Astrocyte (in vitro differentiated cells and primary cell): ENCODE measurements around the gene GREB1. TPM values are rescaled to one million over a fixed set of nuclear protein-coding genes. Genes with fewer than 3 reads are reported as not detected.

ENCODE experiments used
- DNase-seq: peaks from one replicate; pipeline ENCODE4 v3.0.0-alpha.2; 2010; ENCODE audit warnings: low read depth
- FAIRE-seq: peaks from 2 replicates; lab custom pipeline; 2011; peaks lifted over from hg19 to GRCh38; lab: Jason Lieb, UNC
- H2AFZ ChIP-seq: 2 replicates; pipeline ENCODE4 v1.6.0; 2012; ENCODE audit warnings: low read depth, low read length, inconsistent platforms
- H3K27ac ChIP-seq: 2 replicates; pipeline ENCODE4 v1.5.1; 2011; ENCODE audit warnings: low read depth, low read length, inconsistent platforms
- H3K27me3 ChIP-seq: 2 replicates; pipeline ENCODE4 v1.6.0; 2011; ENCODE audit warnings: low read length, inconsistent platforms; ENCODE audit not compliant: insufficient read depth
- H3K36me3 ChIP-seq: 2 replicates; pipeline ENCODE4 v1.5.1; 2011; ENCODE audit warnings: low read length, inconsistent platforms; ENCODE audit not compliant: insufficient read depth
- H3K4me1 ChIP-seq: 2 replicates; pipeline ENCODE4 v1.5.1; 2011; ENCODE audit warnings: low read length, inconsistent platforms; ENCODE audit not compliant: insufficient read depth
- H3K4me2 ChIP-seq: 2 replicates; pipeline ENCODE4 v1.6.0; 2012; ENCODE audit warnings: low read length, inconsistent platforms
- H3K4me3 ChIP-seq: 2 replicates; pipeline ENCODE4 v1.5.1; 2011; ENCODE audit warnings: low read depth, mild to moderate bottlenecking, low read length, inconsistent platforms; ENCODE audit not compliant: insufficient read depth
- H3K79me2 ChIP-seq: 2 replicates; pipeline ENCODE4 v1.6.0; 2012; ENCODE audit warnings: mild to moderate bottlenecking, low read length, inconsistent platforms; ENCODE audit not compliant: insufficient read depth
- H3K9ac ChIP-seq: 2 replicates; pipeline ENCODE4 v1.6.0; 2012; ENCODE audit warnings: mild to moderate bottlenecking, low read length, inconsistent platforms
- H3K9me3 ChIP-seq: 2 replicates; pipeline ENCODE4 v1.5.1; 2012; ENCODE audit warnings: low read depth, mild to moderate bottlenecking, low read length, inconsistent platforms; ENCODE audit not compliant: insufficient read depth
- H4K20me1 ChIP-seq: 2 replicates; pipeline ENCODE4 v1.6.0; 2012; ENCODE audit warnings: low read length, inconsistent platforms; ENCODE audit not compliant: insufficient read depth
- H3K27ac Mint-ChIP-seq: one replicate; pipeline ENCODE4 v1.8.0; 2021; ENCODE audit warnings: mild to moderate bottlenecking, mixed read lengths; ENCODE audit not compliant: unreplicated experiment
- H3K27me3 Mint-ChIP-seq: one replicate; pipeline ENCODE4 v1.8.0; 2021; ENCODE audit warnings: low read depth, mixed read lengths; ENCODE audit not compliant: unreplicated experiment
- H3K36me3 Mint-ChIP-seq: one replicate; pipeline ENCODE4 v1.8.0; 2021; ENCODE audit warnings: low read depth, mixed read lengths; ENCODE audit not compliant: unreplicated experiment
- H3K4me1 Mint-ChIP-seq: one replicate; pipeline ENCODE4 v1.8.0; 2021; ENCODE audit warnings: low read depth, mixed read lengths; ENCODE audit not compliant: unreplicated experiment
- H3K4me3 Mint-ChIP-seq: one replicate; pipeline ENCODE4 v1.8.0; 2021; ENCODE audit warnings: mild to moderate bottlenecking, moderate library complexity, mixed read lengths; ENCODE audit not compliant: unreplicated experiment
- H3K9me3 Mint-ChIP-seq: one replicate; pipeline ENCODE4 v1.8.0; 2021; ENCODE audit warnings: mild to moderate bottlenecking, mixed read lengths; ENCODE audit not compliant: unreplicated experiment
- EZH2 ChIP-seq: IDR thresholded peaks from 2 replicates; pipeline ENCODE4 v1.6.1; 2012; ENCODE audit warnings: mild to moderate bottlenecking, low read length, inconsistent platforms; ENCODE audit not compliant: insufficient read depth
- total RNA-seq: library from RNA; stranded (reverse); gene quantifications from 2 replicates; pipeline ENCODE4 v1.2.1, GENCODE V29; 2021
- TF ChIP-seq, protein P1 (sequence below): IDR thresholded peaks from 2 replicates; pipeline ENCODE4 v1.5.1; 2011; ENCODE audit warnings: low read depth, mild to moderate bottlenecking, inconsistent platforms, low read length, moderate library complexity; ENCODE audit not compliant: insufficient read depth

Gene GREB1
- total RNA-seq, 1 donor from 2014 or later, result 14.5 TPM

GRCh38 chr2:11540996-11541692 lies 7.3 kb downstream of the GREB1 start:
- Histone ChIP-seq H2AFZ (no peak overlapping the region), H4K20me1 (no peaks in the 10 kb centered on the region), H3K27ac (no peak overlapping the region), H3K36me3 (no peaks in the 10 kb centered on the region), H3K4me2 (no peak overlapping the region), H3K4me1 (no peaks in the 10 kb centered on the region), H3K79me2 (no peaks in the 10 kb centered on the region), H3K27me3 (peaks cover 51% of the 10 kb centered on the region), H3K9me3 (no peaks in the 10 kb centered on the region), H3K9ac (no peak overlapping the region), H3K4me3 (no peak overlapping the region)
- TF ChIP-seq, protein P1, sequence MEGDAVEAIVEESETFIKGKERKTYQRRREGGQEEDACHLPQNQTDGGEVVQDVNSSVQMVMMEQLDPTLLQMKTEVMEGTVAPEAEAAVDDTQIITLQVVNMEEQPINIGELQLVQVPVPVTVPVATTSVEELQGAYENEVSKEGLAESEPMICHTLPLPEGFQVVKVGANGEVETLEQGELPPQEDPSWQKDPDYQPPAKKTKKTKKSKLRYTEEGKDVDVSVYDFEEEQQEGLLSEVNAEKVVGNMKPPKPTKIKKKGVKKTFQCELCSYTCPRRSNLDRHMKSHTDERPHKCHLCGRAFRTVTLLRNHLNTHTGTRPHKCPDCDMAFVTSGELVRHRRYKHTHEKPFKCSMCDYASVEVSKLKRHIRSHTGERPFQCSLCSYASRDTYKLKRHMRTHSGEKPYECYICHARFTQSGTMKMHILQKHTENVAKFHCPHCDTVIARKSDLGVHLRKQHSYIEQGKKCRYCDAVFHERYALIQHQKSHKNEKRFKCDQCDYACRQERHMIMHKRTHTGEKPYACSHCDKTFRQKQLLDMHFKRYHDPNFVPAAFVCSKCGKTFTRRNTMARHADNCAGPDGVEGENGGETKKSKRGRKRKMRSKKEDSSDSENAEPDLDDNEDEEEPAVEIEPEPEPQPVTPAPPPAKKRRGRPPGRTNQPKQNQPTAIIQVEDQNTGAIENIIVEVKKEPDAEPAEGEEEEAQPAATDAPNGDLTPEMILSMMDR, result no peak
- TF ChIP-seq EZH2, result no peak
- FAIRE-seq (no peak), DNase-seq (no peak)
- no peaks in the 10 kb centered on the region for H3K9me3 Mint-ChIP-seq
- H3K27ac Mint-ChIP-seq, result no peak overlapping the region
- H3K27me3 Mint-ChIP-seq, result peaks cover 16% of the 10 kb centered on the region
- H3K36me3 Mint-ChIP-seq, result no peaks in the 10 kb centered on the region
- H3K4me3 Mint-ChIP-seq, result no peak overlapping the region
- peaks cover 13% of the 10 kb centered on the region for H3K4me1 Mint-ChIP-seq

- Histone ChIP-seq H3K9ac (no peak overlapping the region), H3K36me3 (no peaks in the 10 kb centered on the region), H3K79me2 (no peaks in the 10 kb centered on the region), H3K9me3 (no peaks in the 10 kb centered on the region), H3K27me3 (peaks cover 51% of the 10 kb centered on the region), H3K4me1 (no peaks in the 10 kb centered on the region), H4K20me1 (no peaks in the 10 kb centered on the region), H3K27ac (no peak overlapping the region), H3K4me3 (no peak overlapping the region), H2AFZ (no peak overlapping the region), H3K4me2 (no peak overlapping the region)
- H3K36me3 Mint-ChIP-seq, result no peaks in the 10 kb centered on the region
- no peak overlapping the region for H3K27ac Mint-ChIP-seq
- H3K27me3 Mint-ChIP-seq, result peaks cover 16% of the 10 kb centered on the region
- peaks cover 13% of the 10 kb centered on the region for H3K4me1 Mint-ChIP-seq
- H3K9me3 Mint-ChIP-seq, result no peaks in the 10 kb centered on the region
- TF ChIP-seq, protein P1, result no peak
- TF ChIP-seq EZH2, result no peak
- DNase-seq (no peak), FAIRE-seq (no peak)
- no peak overlapping the region for H3K4me3 Mint-ChIP-seq
Measured at GRCh38 chr2:11541693-11542274, 7.9 kb downstream of the GREB1 start.
